SHP77 (cell line): ENCODE measurements around the gene TYW1B.
"Not testable (repeated sequence)": the region's sequence is repeated elsewhere in the genome, so short reads cannot be mapped to it uniquely, and the experiment has no call there.

ENCODE experiments used
- DNase-seq, 2 experiments: peaks; one replicate each; lab custom pipeline; 2025; lab: John Stamatoyannopoulos, UW

Gene TYW1B

GRCh38 chr7:72622532-72622931, 205.5 kb downstream of the TYW1B start:
- DNase-seq = no peak

GRCh38 chr7:72621761-72622187, 206.2 kb downstream of the TYW1B start:
- DNase-seq = not testable (repeated sequence)

- DNase-seq = not testable (repeated sequence)
Observed at GRCh38 chr7:72620923-72621322, 207.1 kb downstream of the TYW1B start.

- not testable (repeated sequence) for DNase-seq
Observed at GRCh38 chr7:72618435-72619180, 209.4 kb downstream of the TYW1B start.

- DNase-seq = not testable (repeated sequence)
Observed at GRCh38 chr7:72609761-72610160, 218.2 kb downstream of the TYW1B start.

- not testable (repeated sequence) for DNase-seq
Observed at GRCh38 chr7:72607988-72608387, 220.0 kb downstream of the TYW1B start.

GRCh38 chr7:72605863-72606431, 222.1 kb downstream of the TYW1B start:
- not testable (repeated sequence) for DNase-seq

- not testable (repeated sequence) for DNase-seq
Observed at GRCh38 chr7:72604771-72605611, 223.0 kb downstream of the TYW1B start.

GRCh38 chr7:72603476-72603875, 224.5 kb downstream of the TYW1B start:
- not testable (repeated sequence) for DNase-seq

- no peak for DNase-seq
Observed at GRCh38 chr7:72603073-72603472, 224.9 kb downstream of the TYW1B start.

GRCh38 chr7:72601683-72602082, 226.3 kb downstream of the TYW1B start:
- not testable (repeated sequence) for DNase-seq

- DNase-seq = not testable (repeated sequence)
Observed at GRCh38 chr7:72590023-72590422, 238.0 kb downstream of the TYW1B start.

GRCh38 chr7:72587267-72587666, 240.7 kb downstream of the TYW1B start:
- not testable (repeated sequence) for DNase-seq

- DNase-seq = not testable (repeated sequence)
Observed at GRCh38 chr7:72584576-72584975, 243.4 kb downstream of the TYW1B start.

GRCh38 chr7:72583620-72584361, 244.2 kb downstream of the TYW1B start:
- DNase-seq = not testable (repeated sequence)

GRCh38 chr7:72580142-72580770, 247.7 kb downstream of the TYW1B start:
- peak; percentile 0 to 2 for DNase-seq

GRCh38 chr7:72577107-72577506, 250.9 kb downstream of the TYW1B start:
- no peak for DNase-seq

GRCh38 chr7:72561988-72562387, 266.0 kb downstream of the TYW1B start:
- DNase-seq = not testable (repeated sequence)

- DNase-seq = not testable (repeated sequence)
Observed at GRCh38 chr7:72559546-72559945, 268.5 kb downstream of the TYW1B start.

GRCh38 chr7:72556733-72557132, 271.3 kb downstream of the TYW1B start:
- DNase-seq = peak in 1 of 2 experiments; percentile 14

GRCh38 chr7:72555238-72555637, 272.8 kb downstream of the TYW1B start:
- DNase-seq = not testable (repeated sequence)
